Measurements from ENCODE around the gene ADIPOQ.
"Not testable (repeated sequence)": the region's sequence is repeated elsewhere in the genome, so short reads cannot be mapped to it uniquely, and the experiment has no call there.

The ADIPOQ gene

GRCh38 chr3:186842426-186843038 lies at the start of gene ADIPOQ:
TSS of gene ADIPOQ (plus strand) at chr3:186842710. CDS start at chr3:186853059, 10,349 bp downstream.
- no peak within 1 kb of the TSS for H3K4me3 ChIP-seq (ENCODE audit: low read depth, low read length)
- TF ChIP-seq CTCF (IDR thresholded peaks at IDR 0.05; ENCODE audit: borderline replicate concordance, insufficient read depth, low read depth, low read length), result no peak

- TF ChIP-seq CTCF (IDR thresholded peaks at IDR 0.05; ENCODE audit: borderline replicate concordance, insufficient read depth, low read depth, low read length), result no peak
- no peak overlapping the region for H3K4me3 ChIP-seq (ENCODE audit: low read depth, low read length)
Observed at GRCh38 chr3:186798239-186798874, 44.2 kb upstream of the ADIPOQ start.

GRCh38 chr3:186800285-186800684 lies 42.2 kb upstream of the ADIPOQ start:
- no peak for TF ChIP-seq CTCF (IDR thresholded peaks at IDR 0.05; ENCODE audit: borderline replicate concordance, insufficient read depth, low read depth, low read length)

GRCh38 chr3:186802701-186803100 lies 39.8 kb upstream of the ADIPOQ start:
- H3K4me3 ChIP-seq (ENCODE audit: low read depth, low read length), result no peak overlapping the region
- no peak for TF ChIP-seq CTCF (IDR thresholded peaks at IDR 0.05; ENCODE audit: borderline replicate concordance, insufficient read depth, low read depth, low read length)

More at GRCh38 chr3:186800285-186800684, 42.2 kb upstream of the ADIPOQ start:
- H3K4me3 ChIP-seq (ENCODE audit: low read depth, low read length), result no peak overlapping the region

- H3K4me3 ChIP-seq (ENCODE audit: low read depth, low read length), result not testable (repeated sequence)
Observed at GRCh38 chr3:186803447-186803846, 39.1 kb upstream of the ADIPOQ start.

GRCh38 chr3:186806089-186807055 lies 36.1 kb upstream of the ADIPOQ start, which contains the start of gene RFC4:
TSS of gene RFC4 (minus strand) at chr3:186806482. CDS start at chr3:186804713, 1,769 bp downstream.
- TF ChIP-seq CTCF (IDR thresholded peaks at IDR 0.05; ENCODE audit: borderline replicate concordance, insufficient read depth, low read depth, low read length), result no peak
- peak within 1 kb of the TSS; percentile 57 for H3K4me3 ChIP-seq (ENCODE audit: low read depth, low read length)

GRCh38 chr3:186807231-186807630 lies 35.3 kb upstream of the ADIPOQ start:
- peak overlapping the region; percentile 57 for H3K4me3 ChIP-seq (ENCODE audit: low read depth, low read length)
- no peak for TF ChIP-seq CTCF (IDR thresholded peaks at IDR 0.05; ENCODE audit: borderline replicate concordance, insufficient read depth, low read depth, low read length)

Data from GM12875 (cell line).